Endothelial cell of umbilical vein (primary cell): ENCODE results near the gene ARHGEF7. TPM values are rescaled to one million over a fixed set of nuclear protein-coding genes. Genes with fewer than 3 reads are reported as not detected.

ENCODE experiments used
- BruUV-seq: library from RNA; stranded (reverse); fragments of 400-500 nt; replicated peaks from 2 replicates; lab custom pipeline; 2021; lab: Mats Ljungman, UMichigan
- CTCF ChIA-PET: fragments of 300-600, 350-600 bp; sonication (Branson Sonifier 250); formaldehyde crosslinking; loops from one replicate; lab custom pipeline; 2021; ENCODE audit warnings: antibody characterized with exemption, inconsistent platforms; lab: Charles Lee
- POLR2A ChIA-PET: fragments of 300-600, 350-600 bp; sonication (Branson Sonifier 250); formaldehyde crosslinking; loops from one replicate; lab custom pipeline; 2021; ENCODE audit warnings: antibody characterized with exemption, inconsistent platforms; lab: Charles Lee
- DNase-seq: peaks from one replicate; pipeline ENCODE4 v3.0.0-alpha.2; 2011; ENCODE audit warnings: low read depth, low spot score
- FAIRE-seq: peaks from 2 replicates; lab custom pipeline; 2011; peaks lifted over from hg19 to GRCh38; lab: Jason Lieb, UNC
- H2AFZ ChIP-seq: 2 replicates; pipeline ENCODE4 v1.6.0; 2012; ENCODE audit warnings: low read depth, low read length, control low read depth, inconsistent platforms
- H3K27ac ChIP-seq: 2 replicates; pipeline ENCODE4 v1.5.1; 2011; ENCODE audit warnings: low read depth, mild to moderate bottlenecking, control low read depth, low read length, moderate library complexity; ENCODE audit not compliant: insufficient read depth
- H3K27me3 ChIP-seq, 2 experiments: 2 replicates each; pipeline versions ENCODE4 v1.6.0 to v1.6.1; 2011; ENCODE audit warnings: low read length in 2 of 2, mixed read lengths in 1 of 2; ENCODE audit not compliant: control insufficient read depth in 2 of 2, insufficient read depth in 2 of 2
- H3K36me3 ChIP-seq, 2 experiments: 2 replicates in 1 of 2; 3 replicates in 1 of 2; pipeline ENCODE4 v1.5.1; 2011; ENCODE audit warnings: low read length in 2 of 2, mild to moderate bottlenecking in 1 of 2, moderate library complexity in 1 of 2; ENCODE audit not compliant: control insufficient read depth in 2 of 2, insufficient read depth in 2 of 2; ENCODE audit errors: extremely low read depth in 1 of 2
- H3K4me1 ChIP-seq: 3 replicates; pipeline ENCODE4 v1.5.1; 2011; ENCODE audit warnings: mild to moderate bottlenecking, low read length; ENCODE audit not compliant: control insufficient read depth, insufficient read depth; ENCODE audit errors: extremely low read depth
- H3K4me2 ChIP-seq: 2 replicates; pipeline ENCODE4 v1.6.1; 2011; ENCODE audit warnings: low read length, control low read depth, mixed read lengths; ENCODE audit not compliant: insufficient read depth
- H3K4me3 ChIP-seq, 3 experiments: fragments of 200-600 bp in 1 of 3; sonication (generic), shearing (Covaris generic) in 1 of 3; replicated peaks in 1 of 3; 2 replicates each; pipeline ENCODE4 v1.5.1; 2011 to 2016; ENCODE audit warnings: control low read depth in 3 of 3, low read length in 3 of 3, mild to moderate bottlenecking in 2 of 3, inconsistent platforms in 1 of 3, low read depth in 1 of 3, moderate library complexity in 1 of 3; ENCODE audit not compliant: insufficient read depth in 1 of 3
- H3K79me2 ChIP-seq: 2 replicates; pipeline ENCODE4 v1.6.0; 2012; ENCODE audit warnings: low read length, inconsistent platforms; ENCODE audit not compliant: control insufficient read depth, insufficient read depth
- H3K9ac ChIP-seq: replicated peaks from 2 replicates; pipeline ENCODE3; 2011; ENCODE audit warnings: low read length, control low read depth; ENCODE audit not compliant: insufficient read depth; ENCODE audit errors: extremely low read depth
- H3K9me1 ChIP-seq: replicated peaks from 3 replicates; pipeline ENCODE4 v1.6.0; 2011; ENCODE audit warnings: mild to moderate bottlenecking, low read length; ENCODE audit not compliant: control insufficient read depth, insufficient read depth; ENCODE audit errors: extremely low read depth
- H3K9me3 ChIP-seq: replicated peaks from 2 replicates; pipeline ENCODE4 v1.5.1; 2012; ENCODE audit warnings: low read length, inconsistent platforms; ENCODE audit not compliant: control insufficient read depth, insufficient read depth
- H4K20me1 ChIP-seq: replicated peaks from 2 replicates; pipeline ENCODE3; 2011; ENCODE audit warnings: mild to moderate bottlenecking, low read length; ENCODE audit not compliant: control insufficient read depth, insufficient read depth; ENCODE audit errors: extremely low read depth
- FOS ChIP-seq: IDR thresholded peaks from 2 replicates; pipeline ENCODE4 v1.6.1; 2011; ENCODE audit warnings: mild to moderate bottlenecking, low read length, moderate library complexity, borderline replicate concordance; ENCODE audit not compliant: insufficient read depth
- JUN ChIP-seq: IDR thresholded peaks from 2 replicates; pipeline ENCODE4 v1.6.1; 2011; ENCODE audit warnings: borderline replicate concordance, low read depth; ENCODE audit not compliant: insufficient read length, insufficient read depth
- dilution Hi-C: fragments of 300-500 bp; cut with MboI; formaldehyde crosslinking; loops from one replicate; pipeline ENCODE4 v1.15.0; 2019; ENCODE audit warnings: low sequenced_read_pairs; ENCODE audit not compliant: extremely low pct_ligation_motif_present
- intact Hi-C: fragments of 100-400 bp; cut with micrococcal nuclease; formaldehyde crosslinking; loops from one replicate; pipeline ENCODE4 v1.10.0; 2022
- polyA plus RNA-seq, 4 experiments: library from polyadenylated mRNA; depleted of rRNA in 3 of 4; stranded (reverse) in 3 of 4; unstranded in 1 of 4; fragments of >200 nt; gene quantifications; 2 replicates each; pipeline versions ENCODE4 v1.2.1 to v1.2.3, GENCODE V29; 2011 to 2012; ENCODE audit warnings: missing spikeins in 1 of 4
- total RNA-seq: library from RNA; stranded (reverse); gene quantifications from 2 replicates; pipeline ENCODE4 v1.2.3, GENCODE V29; 2021
- TF ChIP-seq, protein P1 (sequence below): IDR thresholded peaks from 2 replicates; pipeline ENCODE4 v1.6.1; 2011; ENCODE audit not compliant: insufficient read depth, insufficient read length

Gene ARHGEF7
- total and polyA plus RNA-seq, 2 donors (not counting 3 experiments of a cell fraction or from before 2014, with no cell fraction given): 94.9 to 155 TPM

GRCh38 chr13:111120422-111120821, 5.3 kb downstream of the ARHGEF7 start:
- Histone ChIP-seq H3K4me3 (no peak overlapping the region), H3K9me3 (no peaks in the 10 kb centered on the region), H3K27ac (no peak overlapping the region), H3K27me3 (peaks cover 42% of the 10 kb centered on the region in 2 experiments), H3K9ac (no peak overlapping the region), H3K36me3 (no peaks in the 10 kb centered on the region), H3K4me2 (no peak overlapping the region), H3K4me1 (peaks cover 7% of the 10 kb centered on the region), H3K9me1 (no peaks in the 10 kb centered on the region), H4K20me1 (no peaks in the 10 kb centered on the region), H2AFZ (no peak overlapping the region), H3K79me2 (no peaks in the 10 kb centered on the region)
- intact Hi-C loops: no loop called here
- TF ChIP-seq, protein P1, sequence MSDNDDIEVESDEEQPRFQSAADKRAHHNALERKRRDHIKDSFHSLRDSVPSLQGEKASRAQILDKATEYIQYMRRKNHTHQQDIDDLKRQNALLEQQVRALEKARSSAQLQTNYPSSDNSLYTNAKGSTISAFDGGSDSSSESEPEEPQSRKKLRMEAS: peak; percentile 11
- TF ChIP-seq JUN: no peak
- dilution Hi-C loops: no loop called here
- no peak for FAIRE-seq
- POLR2A ChIA-PET: no interaction called here
- BruUV-seq: no TSS peak
- CTCF ChIA-PET: no interaction called here
- no peak for DNase-seq

- H2AFZ ChIP-seq: no peak overlapping the region
- no peak overlapping the region for H3K9ac ChIP-seq
- no TSS peak for BruUV-seq
- H3K9me1 ChIP-seq: no peaks in the 10 kb centered on the region
- H3K4me3 ChIP-seq: no peak overlapping the region
- TF ChIP-seq, protein P1: no peak
- TF ChIP-seq JUN: no peak
- TF ChIP-seq FOS: no peak
- ChIA-PET POLR2A (no interaction called here), CTCF (no interaction called here)
- H3K79me2 ChIP-seq: no peaks in the 10 kb centered on the region
- no peaks in the 10 kb centered on the region for H4K20me1 ChIP-seq
- peaks cover 40 to 42% of the 10 kb centered on the region in 2 experiments for H3K27me3 ChIP-seq
- H3K27ac ChIP-seq: no peak overlapping the region
- intact Hi-C loops (no loop called here), dilution Hi-C loops (no loop called here)
- no peaks in the 10 kb centered on the region for H3K9me3 ChIP-seq
- H3K36me3 ChIP-seq: no peaks in the 10 kb centered on the region
- no peak overlapping the region for H3K4me2 ChIP-seq
- DNase-seq: no peak
- no peak for FAIRE-seq
- peaks cover 4% of the 10 kb centered on the region for H3K4me1 ChIP-seq
Measured at GRCh38 chr13:111120913-111121312, 5.8 kb downstream of the ARHGEF7 start.
